Endothelial cell of umbilical vein (primary cell): ENCODE data around the gene RAB25. TPM values are rescaled to one million over a fixed set of nuclear protein-coding genes. Genes with fewer than 3 reads are reported as not detected.
A peak's percentile ranks its signal among the peaks of the same experiment; 100 is the strongest.

Experiments
- BruUV-seq: library from RNA; stranded (reverse); fragments of 400-500 nt; replicated peaks from 2 replicates; lab custom pipeline; 2021; lab: Mats Ljungman, UMichigan
- CTCF ChIA-PET: fragments of 300-600, 350-600 bp; sonication (Branson Sonifier 250); formaldehyde crosslinking; loops from one replicate; lab custom pipeline; 2021; ENCODE audit warnings: antibody characterized with exemption, inconsistent platforms; lab: Charles Lee
- POLR2A ChIA-PET: fragments of 300-600, 350-600 bp; sonication (Branson Sonifier 250); formaldehyde crosslinking; loops from one replicate; lab custom pipeline; 2021; ENCODE audit warnings: antibody characterized with exemption, inconsistent platforms; lab: Charles Lee
- DNase-seq: peaks from one replicate; pipeline ENCODE4 v3.0.0-alpha.2; 2011; ENCODE audit warnings: low read depth, low spot score
- FAIRE-seq: peaks from 2 replicates; lab custom pipeline; 2011; peaks lifted over from hg19 to GRCh38; lab: Jason Lieb, UNC
- H2AFZ ChIP-seq: 2 replicates; pipeline ENCODE4 v1.6.0; 2012; ENCODE audit warnings: low read depth, low read length, control low read depth, inconsistent platforms
- H3K27ac ChIP-seq: 2 replicates; pipeline ENCODE4 v1.5.1; 2011; ENCODE audit warnings: low read depth, mild to moderate bottlenecking, control low read depth, low read length, moderate library complexity; ENCODE audit not compliant: insufficient read depth
- H3K27me3 ChIP-seq, 2 experiments: 2 replicates each; pipeline versions ENCODE4 v1.6.0 to v1.6.1; 2011; ENCODE audit warnings: low read length in 2 of 2, mixed read lengths in 1 of 2; ENCODE audit not compliant: control insufficient read depth in 2 of 2, insufficient read depth in 2 of 2
- H3K36me3 ChIP-seq, 2 experiments: 2 replicates in 1 of 2; 3 replicates in 1 of 2; pipeline ENCODE4 v1.5.1; 2011; ENCODE audit warnings: low read length in 2 of 2, mild to moderate bottlenecking in 1 of 2, moderate library complexity in 1 of 2; ENCODE audit not compliant: control insufficient read depth in 2 of 2, insufficient read depth in 2 of 2; ENCODE audit errors: extremely low read depth in 1 of 2
- H3K4me1 ChIP-seq: 3 replicates; pipeline ENCODE4 v1.5.1; 2011; ENCODE audit warnings: mild to moderate bottlenecking, low read length; ENCODE audit not compliant: control insufficient read depth, insufficient read depth; ENCODE audit errors: extremely low read depth
- H3K4me2 ChIP-seq: 2 replicates; pipeline ENCODE4 v1.6.1; 2011; ENCODE audit warnings: low read length, control low read depth, mixed read lengths; ENCODE audit not compliant: insufficient read depth
- H3K4me3 ChIP-seq, 3 experiments: fragments of 200-600 bp in 1 of 3; sonication (generic), shearing (Covaris generic) in 1 of 3; replicated peaks in 1 of 3; 2 replicates each; pipeline ENCODE4 v1.5.1; 2011 to 2016; ENCODE audit warnings: control low read depth in 3 of 3, low read length in 3 of 3, mild to moderate bottlenecking in 2 of 3, inconsistent platforms in 1 of 3, low read depth in 1 of 3, moderate library complexity in 1 of 3; ENCODE audit not compliant: insufficient read depth in 1 of 3
- H3K79me2 ChIP-seq: 2 replicates; pipeline ENCODE4 v1.6.0; 2012; ENCODE audit warnings: low read length, inconsistent platforms; ENCODE audit not compliant: control insufficient read depth, insufficient read depth
- H3K9ac ChIP-seq: replicated peaks from 2 replicates; pipeline ENCODE3; 2011; ENCODE audit warnings: low read length, control low read depth; ENCODE audit not compliant: insufficient read depth; ENCODE audit errors: extremely low read depth
- H3K9me1 ChIP-seq: replicated peaks from 3 replicates; pipeline ENCODE4 v1.6.0; 2011; ENCODE audit warnings: mild to moderate bottlenecking, low read length; ENCODE audit not compliant: control insufficient read depth, insufficient read depth; ENCODE audit errors: extremely low read depth
- H3K9me3 ChIP-seq: replicated peaks from 2 replicates; pipeline ENCODE4 v1.5.1; 2012; ENCODE audit warnings: low read length, inconsistent platforms; ENCODE audit not compliant: control insufficient read depth, insufficient read depth
- H4K20me1 ChIP-seq: replicated peaks from 2 replicates; pipeline ENCODE3; 2011; ENCODE audit warnings: mild to moderate bottlenecking, low read length; ENCODE audit not compliant: control insufficient read depth, insufficient read depth; ENCODE audit errors: extremely low read depth
- EZH2 ChIP-seq: IDR thresholded peaks from 2 replicates; pipeline ENCODE4 v1.6.1; 2012; ENCODE audit warnings: borderline replicate concordance, low read depth, mild to moderate bottlenecking, moderate library complexity, low read length, inconsistent platforms; ENCODE audit not compliant: severe bottlenecking
- GATA2 ChIP-seq: IDR thresholded peaks from 2 replicates; pipeline ENCODE4 v1.7.0; 2011; ENCODE audit warnings: low read depth, mild to moderate bottlenecking, moderate library complexity, mixed read lengths, low read length; ENCODE audit not compliant: insufficient read length, insufficient read depth
- POLR2A ChIP-seq: IDR thresholded peaks from 2 replicates; pipeline ENCODE4 v1.6.1; 2012; ENCODE audit warnings: low read depth, mild to moderate bottlenecking, control low read depth, low read length
- POLR2AphosphoS5 ChIP-seq: IDR thresholded peaks from 2 replicates; pipeline ENCODE4 v1.6.1; 2012; ENCODE audit warnings: low read depth, mild to moderate bottlenecking, control low read depth, low read length, moderate library complexity; ENCODE audit not compliant: insufficient read depth
- dilution Hi-C: fragments of 300-500 bp; cut with MboI; formaldehyde crosslinking; loops from one replicate; pipeline ENCODE4 v1.15.0; 2019; ENCODE audit warnings: low sequenced_read_pairs; ENCODE audit not compliant: extremely low pct_ligation_motif_present
- intact Hi-C: fragments of 100-400 bp; cut with micrococcal nuclease; formaldehyde crosslinking; loops from one replicate; pipeline ENCODE4 v1.10.0; 2022
- polyA plus RNA-seq, 4 experiments: library from polyadenylated mRNA; depleted of rRNA in 3 of 4; stranded (reverse) in 3 of 4; unstranded in 1 of 4; fragments of >200 nt; gene quantifications; 2 replicates each; pipeline versions ENCODE4 v1.2.1 to v1.2.3, GENCODE V29; 2011 to 2012; ENCODE audit warnings: missing spikeins in 1 of 4
- total RNA-seq: library from RNA; stranded (reverse); gene quantifications from 2 replicates; pipeline ENCODE4 v1.2.3, GENCODE V29; 2021
- TF ChIP-seq, protein P1 (sequence below), 2 donors: IDR thresholded peaks; 1 replicate in 1 of 2; 2 replicates in 1 of 2; pipeline ENCODE4 v1.5.1; 2011; ENCODE audit warnings: low read length in 2 of 2, mild to moderate bottlenecking in 2 of 2, moderate library complexity in 2 of 2, control low read depth in 1 of 2, inconsistent platforms in 1 of 2, low read depth in 1 of 2; ENCODE audit not compliant: insufficient read depth in 1 of 2; ENCODE audit errors: extremely low read depth in 1 of 2
- TF ChIP-seq, protein P2 (sequence below): IDR thresholded peaks from 2 replicates; pipeline ENCODE4 v1.6.1; 2011; ENCODE audit not compliant: insufficient read depth, insufficient read length

The RAB25 gene
- total and polyA plus RNA-seq, 2 donors (not counting 3 experiments of a cell fraction or from before 2014, with no cell fraction given) = not detected

DNA sequence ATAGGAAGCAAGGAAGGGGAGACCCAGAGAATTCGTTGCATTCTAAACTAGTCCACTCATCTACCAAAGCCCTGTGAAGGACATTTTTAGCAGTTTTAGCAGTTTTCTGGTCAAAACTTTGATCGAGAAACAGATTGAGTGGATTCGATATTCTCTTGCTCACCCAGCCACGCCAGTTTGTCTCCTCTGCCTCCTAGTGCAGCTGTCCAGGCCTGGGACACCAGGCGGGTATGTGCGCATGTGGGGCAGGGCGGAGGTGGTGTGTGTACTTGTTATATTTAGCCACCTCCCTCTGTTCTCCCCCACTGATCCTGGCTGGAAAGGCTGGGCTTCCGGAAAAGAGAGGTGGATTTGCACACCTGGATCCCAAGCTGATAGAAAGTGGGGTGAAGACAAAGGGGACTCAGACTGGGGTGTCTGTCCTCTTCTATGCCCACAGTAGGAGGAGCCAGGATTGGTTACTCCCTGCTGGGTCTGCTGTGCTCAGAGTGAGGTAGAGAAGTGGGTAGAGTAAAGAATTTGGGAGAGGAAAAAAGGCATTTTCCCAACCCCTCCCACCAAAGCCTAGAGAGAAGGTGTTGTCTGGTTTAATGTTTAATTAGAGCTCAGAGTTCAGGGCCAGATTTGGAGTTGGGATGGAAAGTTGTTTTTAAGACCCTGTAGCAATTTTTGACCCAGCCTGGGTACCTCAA lies 57.4 kb downstream of the RAB25 start:
- peaks cover 0 to 4% of the 10 kb centered on the region in 2 experiments for H3K36me3 ChIP-seq
- H3K4me2 ChIP-seq = peak overlapping the region; percentile 68
- no peaks in the 10 kb centered on the region for H3K27me3 ChIP-seq
- no peaks in the 10 kb centered on the region for H4K20me1 ChIP-seq
- peak overlapping the region; percentile 9 for H3K27ac ChIP-seq
- peak; percentile 64 for FAIRE-seq
- H3K9ac ChIP-seq = peak overlapping the region; percentile 20
- no peak overlapping the region for H2AFZ ChIP-seq
- peak overlapping the region in 2 of 3 experiments; percentile 5 to 41 for H3K4me3 ChIP-seq
- peaks cover 61% of the 10 kb centered on the region for H3K4me1 ChIP-seq
- H3K9me1 ChIP-seq = no peaks in the 10 kb centered on the region
- no peak for DNase-seq
- TF ChIP-seq, protein P1, sequence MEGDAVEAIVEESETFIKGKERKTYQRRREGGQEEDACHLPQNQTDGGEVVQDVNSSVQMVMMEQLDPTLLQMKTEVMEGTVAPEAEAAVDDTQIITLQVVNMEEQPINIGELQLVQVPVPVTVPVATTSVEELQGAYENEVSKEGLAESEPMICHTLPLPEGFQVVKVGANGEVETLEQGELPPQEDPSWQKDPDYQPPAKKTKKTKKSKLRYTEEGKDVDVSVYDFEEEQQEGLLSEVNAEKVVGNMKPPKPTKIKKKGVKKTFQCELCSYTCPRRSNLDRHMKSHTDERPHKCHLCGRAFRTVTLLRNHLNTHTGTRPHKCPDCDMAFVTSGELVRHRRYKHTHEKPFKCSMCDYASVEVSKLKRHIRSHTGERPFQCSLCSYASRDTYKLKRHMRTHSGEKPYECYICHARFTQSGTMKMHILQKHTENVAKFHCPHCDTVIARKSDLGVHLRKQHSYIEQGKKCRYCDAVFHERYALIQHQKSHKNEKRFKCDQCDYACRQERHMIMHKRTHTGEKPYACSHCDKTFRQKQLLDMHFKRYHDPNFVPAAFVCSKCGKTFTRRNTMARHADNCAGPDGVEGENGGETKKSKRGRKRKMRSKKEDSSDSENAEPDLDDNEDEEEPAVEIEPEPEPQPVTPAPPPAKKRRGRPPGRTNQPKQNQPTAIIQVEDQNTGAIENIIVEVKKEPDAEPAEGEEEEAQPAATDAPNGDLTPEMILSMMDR (IDR thresholded peaks at IDR 0.05; ENCODE audit: extremely low read depth in 1 of 2, insufficient read depth in 1 of 2, low read depth in 1 of 2, low read length in 2 of 2) = no peak
- TF ChIP-seq GATA2 (no peak), EZH2 (no peak), POLR2A (no peak), POLR2AphosphoS5 (no peak)
- TF ChIP-seq, protein P2, sequence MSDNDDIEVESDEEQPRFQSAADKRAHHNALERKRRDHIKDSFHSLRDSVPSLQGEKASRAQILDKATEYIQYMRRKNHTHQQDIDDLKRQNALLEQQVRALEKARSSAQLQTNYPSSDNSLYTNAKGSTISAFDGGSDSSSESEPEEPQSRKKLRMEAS = no peak
- intact Hi-C loops (no loop called here), dilution Hi-C loops (no loop called here)
- CTCF ChIA-PET = interaction anchor here (0.9 to 13.3 kb wide), 4 partner anchors 10 to 107 kb away, joined by 3 to 283 read pairs (median 28); no protein-coding TSS in a partner anchor
- peaks cover 84% of the 10 kb centered on the region for H3K79me2 ChIP-seq
- POLR2A ChIA-PET = no interaction called here
- no peaks in the 10 kb centered on the region for H3K9me3 ChIP-seq
- no TSS peak for BruUV-seq
